Endothelial cell of umbilical vein (primary cell): ENCODE results near the gene ANXA2R. TPM values are rescaled to one million over a fixed set of nuclear protein-coding genes. Genes with fewer than 3 reads are reported as not detected.
"Not testable (repeated sequence)": the region's sequence is repeated elsewhere in the genome, so short reads cannot be mapped to it uniquely, and the experiment has no call there.

ENCODE experiments used
- BruUV-seq: library from RNA; stranded (reverse); fragments of 400-500 nt; replicated peaks from 2 replicates; lab custom pipeline; 2021; lab: Mats Ljungman, UMichigan
- CTCF ChIA-PET: fragments of 300-600, 350-600 bp; sonication (Branson Sonifier 250); formaldehyde crosslinking; loops from one replicate; lab custom pipeline; 2021; ENCODE audit warnings: antibody characterized with exemption, inconsistent platforms; lab: Charles Lee
- POLR2A ChIA-PET: fragments of 300-600, 350-600 bp; sonication (Branson Sonifier 250); formaldehyde crosslinking; loops from one replicate; lab custom pipeline; 2021; ENCODE audit warnings: antibody characterized with exemption, inconsistent platforms; lab: Charles Lee
- DNase-seq: peaks from one replicate; pipeline ENCODE4 v3.0.0-alpha.2; 2011; ENCODE audit warnings: low read depth, low spot score
- FAIRE-seq: peaks from 2 replicates; lab custom pipeline; 2011; peaks lifted over from hg19 to GRCh38; lab: Jason Lieb, UNC
- H2AFZ ChIP-seq: 2 replicates; pipeline ENCODE4 v1.6.0; 2012; ENCODE audit warnings: low read depth, low read length, control low read depth, inconsistent platforms
- H3K27ac ChIP-seq: 2 replicates; pipeline ENCODE4 v1.5.1; 2011; ENCODE audit warnings: low read depth, mild to moderate bottlenecking, control low read depth, low read length, moderate library complexity; ENCODE audit not compliant: insufficient read depth
- H3K27me3 ChIP-seq, 2 experiments: 2 replicates each; pipeline versions ENCODE4 v1.6.0 to v1.6.1; 2011; ENCODE audit warnings: low read length in 2 of 2, mixed read lengths in 1 of 2; ENCODE audit not compliant: control insufficient read depth in 2 of 2, insufficient read depth in 2 of 2
- H3K36me3 ChIP-seq, 2 experiments: 2 replicates in 1 of 2; 3 replicates in 1 of 2; pipeline ENCODE4 v1.5.1; 2011; ENCODE audit warnings: low read length in 2 of 2, mild to moderate bottlenecking in 1 of 2, moderate library complexity in 1 of 2; ENCODE audit not compliant: control insufficient read depth in 2 of 2, insufficient read depth in 2 of 2; ENCODE audit errors: extremely low read depth in 1 of 2
- H3K4me1 ChIP-seq: 3 replicates; pipeline ENCODE4 v1.5.1; 2011; ENCODE audit warnings: mild to moderate bottlenecking, low read length; ENCODE audit not compliant: control insufficient read depth, insufficient read depth; ENCODE audit errors: extremely low read depth
- H3K4me2 ChIP-seq: 2 replicates; pipeline ENCODE4 v1.6.1; 2011; ENCODE audit warnings: low read length, control low read depth, mixed read lengths; ENCODE audit not compliant: insufficient read depth
- H3K4me3 ChIP-seq, 3 experiments: fragments of 200-600 bp in 1 of 3; sonication (generic), shearing (Covaris generic) in 1 of 3; replicated peaks in 1 of 3; 2 replicates each; pipeline ENCODE4 v1.5.1; 2011 to 2016; ENCODE audit warnings: control low read depth in 3 of 3, low read length in 3 of 3, mild to moderate bottlenecking in 2 of 3, inconsistent platforms in 1 of 3, low read depth in 1 of 3, moderate library complexity in 1 of 3; ENCODE audit not compliant: insufficient read depth in 1 of 3
- H3K79me2 ChIP-seq: 2 replicates; pipeline ENCODE4 v1.6.0; 2012; ENCODE audit warnings: low read length, inconsistent platforms; ENCODE audit not compliant: control insufficient read depth, insufficient read depth
- H3K9ac ChIP-seq: replicated peaks from 2 replicates; pipeline ENCODE3; 2011; ENCODE audit warnings: low read length, control low read depth; ENCODE audit not compliant: insufficient read depth; ENCODE audit errors: extremely low read depth
- H3K9me1 ChIP-seq: replicated peaks from 3 replicates; pipeline ENCODE4 v1.6.0; 2011; ENCODE audit warnings: mild to moderate bottlenecking, low read length; ENCODE audit not compliant: control insufficient read depth, insufficient read depth; ENCODE audit errors: extremely low read depth
- H3K9me3 ChIP-seq: replicated peaks from 2 replicates; pipeline ENCODE4 v1.5.1; 2012; ENCODE audit warnings: low read length, inconsistent platforms; ENCODE audit not compliant: control insufficient read depth, insufficient read depth
- H4K20me1 ChIP-seq: replicated peaks from 2 replicates; pipeline ENCODE3; 2011; ENCODE audit warnings: mild to moderate bottlenecking, low read length; ENCODE audit not compliant: control insufficient read depth, insufficient read depth; ENCODE audit errors: extremely low read depth
- EZH2 ChIP-seq: IDR thresholded peaks from 2 replicates; pipeline ENCODE4 v1.6.1; 2012; ENCODE audit warnings: borderline replicate concordance, low read depth, mild to moderate bottlenecking, moderate library complexity, low read length, inconsistent platforms; ENCODE audit not compliant: severe bottlenecking
- FOS ChIP-seq: IDR thresholded peaks from 2 replicates; pipeline ENCODE4 v1.6.1; 2011; ENCODE audit warnings: mild to moderate bottlenecking, low read length, moderate library complexity, borderline replicate concordance; ENCODE audit not compliant: insufficient read depth
- GATA2 ChIP-seq: IDR thresholded peaks from 2 replicates; pipeline ENCODE4 v1.7.0; 2011; ENCODE audit warnings: low read depth, mild to moderate bottlenecking, moderate library complexity, mixed read lengths, low read length; ENCODE audit not compliant: insufficient read length, insufficient read depth
- JUN ChIP-seq: IDR thresholded peaks from 2 replicates; pipeline ENCODE4 v1.6.1; 2011; ENCODE audit warnings: borderline replicate concordance, low read depth; ENCODE audit not compliant: insufficient read length, insufficient read depth
- MYC ChIP-seq: IDR thresholded peaks from one replicate; pipeline ENCODE4 v1.6.1; 2011; ENCODE audit warnings: mild to moderate bottlenecking, low read depth, low read length
- POLR2A ChIP-seq: IDR thresholded peaks from 2 replicates; pipeline ENCODE4 v1.6.1; 2012; ENCODE audit warnings: low read depth, mild to moderate bottlenecking, control low read depth, low read length
- POLR2AphosphoS5 ChIP-seq: IDR thresholded peaks from 2 replicates; pipeline ENCODE4 v1.6.1; 2012; ENCODE audit warnings: low read depth, mild to moderate bottlenecking, control low read depth, low read length, moderate library complexity; ENCODE audit not compliant: insufficient read depth
- dilution Hi-C: fragments of 300-500 bp; cut with MboI; formaldehyde crosslinking; loops from one replicate; pipeline ENCODE4 v1.15.0; 2019; ENCODE audit warnings: low sequenced_read_pairs; ENCODE audit not compliant: extremely low pct_ligation_motif_present
- intact Hi-C: fragments of 100-400 bp; cut with micrococcal nuclease; formaldehyde crosslinking; loops from one replicate; pipeline ENCODE4 v1.10.0; 2022
- polyA plus RNA-seq, 4 experiments: library from polyadenylated mRNA; depleted of rRNA in 3 of 4; stranded (reverse) in 3 of 4; unstranded in 1 of 4; fragments of >200 nt; gene quantifications; 2 replicates each; pipeline versions ENCODE4 v1.2.1 to v1.2.3, GENCODE V29; 2011 to 2012; ENCODE audit warnings: missing spikeins in 1 of 4
- total RNA-seq: library from RNA; stranded (reverse); gene quantifications from 2 replicates; pipeline ENCODE4 v1.2.3, GENCODE V29; 2021
- TF ChIP-seq, protein P1 (sequence below): IDR thresholded peaks from 2 replicates; pipeline ENCODE4 v1.6.1; 2011; ENCODE audit not compliant: insufficient read depth, insufficient read length
- TF ChIP-seq, protein P2 (sequence below), 2 donors: IDR thresholded peaks; 1 replicate in 1 of 2; 2 replicates in 1 of 2; pipeline ENCODE4 v1.5.1; 2011; ENCODE audit warnings: low read length in 2 of 2, mild to moderate bottlenecking in 2 of 2, moderate library complexity in 2 of 2, control low read depth in 1 of 2, inconsistent platforms in 1 of 2, low read depth in 1 of 2; ENCODE audit not compliant: insufficient read depth in 1 of 2; ENCODE audit errors: extremely low read depth in 1 of 2

The ANXA2R gene
- total and polyA plus RNA-seq, 2 donors (not counting 3 experiments of a cell fraction or from before 2014, with no cell fraction given): 6.6 to 10.4 TPM

DNA sequence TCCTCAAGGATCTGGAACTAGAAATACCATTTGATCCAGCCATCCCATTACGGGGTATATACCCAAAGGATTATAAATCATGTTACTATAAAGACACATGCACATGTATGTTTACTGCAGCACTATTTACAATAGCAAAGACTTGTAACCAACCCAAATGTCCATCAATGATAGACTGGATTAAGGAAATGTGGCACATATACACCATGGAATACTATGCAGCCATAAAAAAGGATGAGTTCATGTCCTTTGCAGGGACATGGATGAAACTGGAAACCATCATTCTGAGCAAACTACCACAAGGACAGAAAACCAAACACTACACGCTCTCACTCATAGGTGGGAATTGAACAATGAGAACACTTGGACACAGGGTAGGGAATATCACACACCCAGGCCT lies 19.9 kb upstream of the ANXA2R start:
- H3K4me2 ChIP-seq, H4K20me1 ChIP-seq, H3K9ac ChIP-seq, H3K9me3 ChIP-seq, BruUV-seq, FAIRE-seq, H3K4me3 ChIP-seq, dilution Hi-C loops, CTCF ChIA-PET, H3K27me3 ChIP-seq, H3K27ac ChIP-seq, H3K9me1 ChIP-seq, DNase-seq, POLR2A ChIA-PET, H3K4me1 ChIP-seq, H2AFZ ChIP-seq, H3K79me2 ChIP-seq, H3K36me3 ChIP-seq, intact Hi-C loops: not testable (repeated sequence)

DNA sequence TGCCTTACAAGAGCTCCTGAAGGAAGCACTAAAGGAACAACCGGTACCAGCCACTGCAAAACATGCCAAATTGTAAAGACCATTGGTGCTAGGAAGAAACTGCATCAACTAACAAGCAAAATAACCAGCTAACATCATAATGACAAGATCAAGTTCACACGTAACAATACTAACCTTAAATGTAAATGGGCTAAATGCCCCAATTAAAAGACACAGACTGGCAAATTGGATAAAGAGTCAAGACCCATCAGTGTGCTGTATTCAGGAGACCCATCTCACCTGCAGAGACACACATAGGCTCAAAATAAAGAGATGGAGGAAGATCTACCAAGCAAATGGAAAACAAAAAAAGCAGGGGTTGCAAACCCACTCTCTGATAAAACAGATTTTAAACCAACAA lies 15.0 kb upstream of the ANXA2R start:
- BruUV-seq, POLR2A ChIA-PET, H3K9me1 ChIP-seq: not testable (repeated sequence)

DNA sequence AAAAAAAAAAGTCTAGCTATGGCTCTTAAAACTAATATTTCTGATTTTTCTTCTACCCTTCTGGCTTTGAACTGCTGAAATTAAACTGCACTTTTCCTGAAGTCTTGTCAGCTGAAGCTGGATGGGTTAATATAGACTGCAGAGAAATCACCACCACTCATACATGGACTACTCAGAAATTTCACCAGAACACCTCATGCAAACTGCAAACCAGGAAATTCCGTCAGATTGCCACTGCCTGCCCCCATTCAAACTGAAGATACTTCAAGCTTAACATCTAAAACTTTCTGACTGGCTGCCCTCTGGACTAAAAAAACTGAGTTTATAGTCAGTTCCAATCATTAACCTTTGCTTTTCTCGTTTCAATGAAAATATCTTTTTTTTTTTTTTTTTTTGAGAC lies 11.6 kb upstream of the ANXA2R start:
- H2AFZ ChIP-seq: no peak overlapping the region
- H4K20me1 ChIP-seq: no peaks in the 10 kb centered on the region
- no peak for TF ChIP-seq MYC
- TF ChIP-seq JUN: no peak
- TF ChIP-seq FOS: no peak
- TF ChIP-seq POLR2A: no peak
- TF ChIP-seq POLR2AphosphoS5: no peak
- no peak for TF ChIP-seq GATA2
- TF ChIP-seq, protein P1, sequence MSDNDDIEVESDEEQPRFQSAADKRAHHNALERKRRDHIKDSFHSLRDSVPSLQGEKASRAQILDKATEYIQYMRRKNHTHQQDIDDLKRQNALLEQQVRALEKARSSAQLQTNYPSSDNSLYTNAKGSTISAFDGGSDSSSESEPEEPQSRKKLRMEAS: no peak
- no peak for TF ChIP-seq EZH2
- TF ChIP-seq, protein P2, sequence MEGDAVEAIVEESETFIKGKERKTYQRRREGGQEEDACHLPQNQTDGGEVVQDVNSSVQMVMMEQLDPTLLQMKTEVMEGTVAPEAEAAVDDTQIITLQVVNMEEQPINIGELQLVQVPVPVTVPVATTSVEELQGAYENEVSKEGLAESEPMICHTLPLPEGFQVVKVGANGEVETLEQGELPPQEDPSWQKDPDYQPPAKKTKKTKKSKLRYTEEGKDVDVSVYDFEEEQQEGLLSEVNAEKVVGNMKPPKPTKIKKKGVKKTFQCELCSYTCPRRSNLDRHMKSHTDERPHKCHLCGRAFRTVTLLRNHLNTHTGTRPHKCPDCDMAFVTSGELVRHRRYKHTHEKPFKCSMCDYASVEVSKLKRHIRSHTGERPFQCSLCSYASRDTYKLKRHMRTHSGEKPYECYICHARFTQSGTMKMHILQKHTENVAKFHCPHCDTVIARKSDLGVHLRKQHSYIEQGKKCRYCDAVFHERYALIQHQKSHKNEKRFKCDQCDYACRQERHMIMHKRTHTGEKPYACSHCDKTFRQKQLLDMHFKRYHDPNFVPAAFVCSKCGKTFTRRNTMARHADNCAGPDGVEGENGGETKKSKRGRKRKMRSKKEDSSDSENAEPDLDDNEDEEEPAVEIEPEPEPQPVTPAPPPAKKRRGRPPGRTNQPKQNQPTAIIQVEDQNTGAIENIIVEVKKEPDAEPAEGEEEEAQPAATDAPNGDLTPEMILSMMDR (IDR thresholded peaks at IDR 0.05; ENCODE audit: extremely low read depth in 1 of 2, insufficient read depth in 1 of 2, low read depth in 1 of 2, low read length in 2 of 2): no peak
- no peak overlapping the region for H3K4me3 ChIP-seq
- CTCF ChIA-PET: interaction anchor here (0.7 kb wide), 1 partner anchor 1303 kb away, joined by 3 read pairs; no protein-coding TSS in a partner anchor
- no peaks in the 10 kb centered on the region for H3K27me3 ChIP-seq
- no peaks in the 10 kb centered on the region for H3K9me3 ChIP-seq
- intact Hi-C loops (no loop called here), dilution Hi-C loops (no loop called here)
- H3K27ac ChIP-seq: no peak overlapping the region
- no peak overlapping the region for H3K9ac ChIP-seq
- H3K9me1 ChIP-seq: no peaks in the 10 kb centered on the region
- DNase-seq (no peak), FAIRE-seq (no peak)
- H3K79me2 ChIP-seq: peaks cover 4% of the 10 kb centered on the region
- POLR2A ChIA-PET: no interaction called here
- no peak overlapping the region for H3K4me2 ChIP-seq
- H3K4me1 ChIP-seq: peaks cover 3% of the 10 kb centered on the region
- H3K36me3 ChIP-seq: no peaks in the 10 kb centered on the region
- BruUV-seq: no TSS peak

More for the DNA sequence above, 15.0 kb upstream of the ANXA2R start:
- intact Hi-C loops, H3K9me3 ChIP-seq, H3K27me3 ChIP-seq, CTCF ChIA-PET, H2AFZ ChIP-seq, H3K9ac ChIP-seq, H3K27ac ChIP-seq, dilution Hi-C loops, DNase-seq, H3K36me3 ChIP-seq, H3K4me2 ChIP-seq, H3K79me2 ChIP-seq, H3K4me3 ChIP-seq, H4K20me1 ChIP-seq, FAIRE-seq, H3K4me1 ChIP-seq: not testable (repeated sequence)
